ENCODE measurements around the gene FLYWCH1. TPM values are rescaled to one million over a fixed set of nuclear protein-coding genes. Genes with fewer than 3 reads are reported as not detected.

FLYWCH1 gene
- total and polyA plus RNA-seq, 2 of the 8 experiments (the other 6 are each of a cell fraction or from before 2014, with no cell fraction given): 12.4 to 23.5 TPM

DNA sequence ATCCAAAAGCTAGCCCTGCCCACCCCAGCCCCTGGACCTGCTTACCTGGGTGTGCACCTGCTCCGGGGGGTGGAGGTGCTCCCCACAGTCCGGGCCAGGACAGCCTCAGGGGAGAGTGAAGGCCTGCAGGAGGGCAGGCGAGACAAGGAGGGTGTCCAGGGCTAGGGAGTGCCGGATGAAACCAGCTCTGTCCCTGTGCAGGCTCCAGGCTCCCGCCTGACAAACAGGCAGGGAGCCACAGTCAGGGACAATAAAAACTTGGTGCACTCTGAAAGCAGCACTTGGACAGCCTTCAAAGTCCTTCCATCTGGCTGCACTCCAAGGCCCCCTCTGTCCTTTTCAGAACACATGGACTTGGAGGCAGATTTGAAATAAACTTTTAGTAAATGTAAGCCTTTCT lies 61.4 kb downstream of the FLYWCH1 start:
- DNase-seq (ENCODE audit: low read depth in 1 of 2, low spot score in 2 of 2) (no peak), FAIRE-seq (no peak)
- H3K27me3 ChIP-seq (replicated peaks in 1 of 4; ENCODE audit: control insufficient read depth in 3 of 4, extremely low read depth in 1 of 4, insufficient read depth in 3 of 4, low read length in 3 of 4): peaks cover 0 to 7% (median 4%) of the 10 kb centered on the region in 4 experiments; a peak in 5 of 7 replicates
- H2AFZ ChIP-seq (ENCODE audit: low read length): no peak overlapping the region
- no peak overlapping the region for H3K56ac ChIP-seq (replicated peaks; ENCODE audit: insufficient read length, low read depth, low read length)
- H4K8ac ChIP-seq (ENCODE audit: extremely low read depth, insufficient read depth, low read length): no peak overlapping the region; the same call in 1 of the 2 replicates
- peaks cover 0 to 20% (median 11%) of the 10 kb centered on the region in 4 experiments; a peak in 6 of 7 replicates for H3K4me1 ChIP-seq (replicated peaks in 1 of 4; ENCODE audit: control insufficient read depth in 3 of 4, insufficient read depth in 4 of 4, low read length in 3 of 4)
- POLR2A ChIA-PET (ENCODE audit: partially characterized antibody): interaction anchor here (0.7 to 25.4 kb wide), 10 partner anchors 9 to 52 kb away, joined by 3 to 455 read pairs (median 6); partner anchors contain the start of genes CLDN6, HCFC1R1, KREMEN2 and PKMYT1
- H3K36me3 ChIP-seq (ENCODE audit: control insufficient read depth in 2 of 4, insufficient read depth in 4 of 4, low read length in 3 of 4): peaks cover 20 to 46% (median 33%) of the 10 kb centered on the region in 4 experiments
- no peak overlapping the region for H3K4me2 ChIP-seq (ENCODE audit: insufficient read depth in 1 of 2, low read depth in 2 of 2, low read length in 2 of 2)
- no peak overlapping the region for H2BK5ac ChIP-seq (ENCODE audit: low read depth, low read length)
- CTCF ChIA-PET (ENCODE audit: partially characterized antibody): interaction anchor here (0.8 to 2.8 kb wide), 10 partner anchors 9 to 86 kb away, joined by 3 to 15 read pairs (median 4); partner anchors contain the start of genes CLDN6 and KREMEN2
- H3K18ac ChIP-seq (ENCODE audit: extremely low read depth, low read length): no peak overlapping the region
- no peak overlapping the region for H2BK12ac ChIP-seq (ENCODE audit: low read depth, low read length)
- H3K4ac ChIP-seq (replicated peaks; ENCODE audit: insufficient read length, low read depth, low read length): no peak overlapping the region
- H2BK120ac ChIP-seq (replicated peaks; ENCODE audit: low read depth, low read length): no peak overlapping the region
- H4K20me1 ChIP-seq (replicated peaks in 1 of 2; ENCODE audit: control insufficient read depth in 1 of 2, insufficient read depth in 2 of 2, low read length in 2 of 2): peaks cover 29 to 36% of the 10 kb centered on the region in 2 experiments
- H3K27ac ChIP-seq (ENCODE audit: low read depth, low read length): no peak overlapping the region
- H3K9ac ChIP-seq (replicated peaks in 1 of 4; ENCODE audit: extremely low read depth in 1 of 4, low read depth in 3 of 4, low read length in 3 of 4): no peak overlapping the region
- H3K23me2 ChIP-seq (ENCODE audit: low read depth, low read length): peaks cover 9% of the 10 kb centered on the region
- peaks cover 0 to 2% of the 10 kb centered on the region in 2 experiments; a peak in 1 of 4 replicates for H3K79me2 ChIP-seq (ENCODE audit: control insufficient read depth in 1 of 2, insufficient read depth in 2 of 2, low read length in 2 of 2)
- no peak overlapping the region for H2AK5ac ChIP-seq (ENCODE audit: low read depth, low read length)
- peaks cover 16% of the 10 kb centered on the region for H3K79me1 ChIP-seq (ENCODE audit: low read depth, low read length)
- H2BK20ac ChIP-seq (ENCODE audit: low read length): no peak overlapping the region
- no peak overlapping the region for H3K14ac ChIP-seq (ENCODE audit: insufficient read length)
- H4K5ac ChIP-seq (ENCODE audit: insufficient read length, low read depth, low read length): no peak overlapping the region
- no peak overlapping the region for H3K4me3 ChIP-seq (ENCODE audit: extremely low read depth in 1 of 4, insufficient read depth in 2 of 4, low read depth in 3 of 4, low read length in 4 of 4)
- no peak overlapping the region for H2BK15ac ChIP-seq (ENCODE audit: low read length)
- H3K9me3 ChIP-seq (ENCODE audit: insufficient read depth in 2 of 2, low read depth in 1 of 2, low read length in 1 of 2): no peaks in the 10 kb centered on the region
- no peak overlapping the region for H4K91ac ChIP-seq (replicated peaks; ENCODE audit: insufficient read length, low read length)
- 90% methylated on average over 5 of the region's 5 CpGs; no CpG with 5 or more reads in 1 of the 2 experiments for WGBS, 2 experiments (ENCODE audit: extremely low coverage in 1 of 2, insufficient coverage in 1 of 2, insufficient read length in 1 of 2, insufficient replicate concordance in 2 of 2, low coverage in 1 of 2, low lambda C conversion rate in 2 of 2, missing lambda C conversion rate in 1 of 2)
- no peak overlapping the region for H3K23ac ChIP-seq (ENCODE audit: insufficient read length)
- TF ChIP-seq EZH2 (IDR thresholded peaks at IDR 0.05; ENCODE audit: low read depth, low read length, severe bottlenecking): no peak
- TF ChIP-seq RFX5 (IDR thresholded peaks at IDR 0.05; ENCODE audit: borderline replicate concordance, low read depth, low read length): no peak
- TF ChIP-seq POLR2A (IDR thresholded peaks at IDR 0.05; ENCODE audit: control extremely low read depth in 1 of 2, low read depth in 2 of 2, low read length in 2 of 2): peak in 1 of 2 experiments; percentile 39; a peak in 2 of 3 replicates
- TF ChIP-seq POLR2AphosphoS5 (IDR thresholded peaks at IDR 0.05; ENCODE audit: low read depth, low read length): 0 out of 2 replicates have a peak, but pooled peaks have one; percentile 24
- TF ChIP-seq CTBP2 (IDR thresholded peaks at IDR 0.05; ENCODE audit: borderline replicate concordance, insufficient read depth, insufficient read length, low read length): no peak
- TF ChIP-seq SUZ12 (IDR thresholded peaks at IDR 0.05; ENCODE audit: low read length): no peak
- TF ChIP-seq RXRA (IDR thresholded peaks at IDR 0.05; ENCODE audit: insufficient read depth, low read depth, low read length): no peak
- no peak for TF ChIP-seq SP2 (IDR thresholded peaks at IDR 0.05; ENCODE audit: low read length)
- no peak for TF ChIP-seq YY1 (IDR thresholded peaks at IDR 0.05; ENCODE audit: low read depth, low read length)
- TF ChIP-seq E2F6 (IDR thresholded peaks at IDR 0.05): no peak
- no peak for TF ChIP-seq BRCA1 (IDR thresholded peaks at IDR 0.05; ENCODE audit: low read depth, low read length)
- TF ChIP-seq SP4 (IDR thresholded peaks at IDR 0.05; ENCODE audit: low read length): no peak
- no peak for TF ChIP-seq JUND (IDR thresholded peaks at IDR 0.05; ENCODE audit: low read length)
- no peak for TF ChIP-seq RBBP5 (IDR thresholded peaks at IDR 0.05; ENCODE audit: borderline replicate concordance, low read depth, low read length)

All from H1 (cell line).